Keratinocyte (primary cell): Measurements from ENCODE around the gene AP4B1.

Source experiments
- CTCF ChIP-seq, 3 experiments: IDR thresholded peaks in 1 of 3; conservative IDR thresholded peaks in 1 of 3; optimal IDR thresholded peaks in 1 of 3; 2 replicates in 2 of 3; 3 replicates in 1 of 3; pipeline versions ENCODE3 to v1.5.1; 2011; ENCODE audit warnings: low read length in 3 of 3, mild to moderate bottlenecking in 3 of 3, moderate library complexity in 2 of 3, control low read depth in 1 of 3, inconsistent platforms in 1 of 3; ENCODE audit not compliant: insufficient read depth in 2 of 3; ENCODE audit errors: extremely low read depth in 1 of 3
- EZH2 ChIP-seq: IDR thresholded peaks from one replicate; pipeline ENCODE4 v1.6.1; 2012; ENCODE audit warnings: inconsistent platforms, mild to moderate bottlenecking, low read length, moderate library complexity

DNA sequence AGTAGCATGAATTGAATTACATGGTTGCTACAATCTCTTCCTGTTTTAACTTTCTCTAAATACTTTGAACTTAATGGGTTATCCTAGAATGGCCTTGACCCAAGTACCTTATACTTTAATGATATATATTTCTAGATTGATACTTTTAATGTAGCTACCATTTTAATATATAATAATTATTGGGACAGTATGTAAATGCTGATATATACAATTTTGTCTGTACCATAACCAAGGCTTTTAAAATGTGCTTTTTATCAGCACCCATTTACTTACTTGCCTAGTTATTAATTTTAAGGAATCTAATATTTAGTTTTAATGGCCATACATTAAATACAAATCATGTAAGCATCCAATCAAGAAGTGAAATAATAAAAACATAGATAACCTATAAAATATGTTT lies 37.9 kb upstream of the AP4B1 start:
- no peak for TF ChIP-seq CTCF (optimal IDR thresholded peaks at IDR 0.05 in 1 of 3, IDR thresholded peaks at IDR 0.05 in 1 of 3, conservative IDR thresholded peaks at IDR 0.05 in 1 of 3; ENCODE audit: extremely low read depth in 1 of 3, insufficient read depth in 2 of 3, low read length in 3 of 3)
- TF ChIP-seq EZH2: no peak
